H9 (cell line): Measurements from ENCODE around the gene CDC42EP5. TPM values are rescaled to one million over a fixed set of nuclear protein-coding genes. Genes with fewer than 3 reads are reported as not detected.
A peak's percentile ranks its signal among the peaks of the same experiment; 100 is the strongest.

Source experiments
- DNase-seq: peaks from one replicate; pipeline ENCODE4 v3.0.0-alpha.2; 2017
- H2AFZ ChIP-seq: one replicate; pipeline ENCODE4 v1.6.1; 2013; ENCODE audit warnings: mild to moderate bottlenecking, low read length, control low read depth, moderate library complexity
- H2AK5ac ChIP-seq: 2 replicates; pipeline ENCODE4 v1.6.1; 2013; ENCODE audit warnings: low read length, control low read depth, mixed read lengths; ENCODE audit not compliant: insufficient read length
- H2BK120ac ChIP-seq: one replicate; pipeline ENCODE4 v1.6.1; 2013; ENCODE audit warnings: low read depth, mild to moderate bottlenecking, low read length, control low read depth, inconsistent platforms; ENCODE audit not compliant: poor library complexity, severe bottlenecking
- H2BK12ac ChIP-seq: 2 replicates; pipeline ENCODE4 v1.6.1; 2013; ENCODE audit warnings: low read length, control low read depth, mixed read lengths, low read depth; ENCODE audit not compliant: insufficient read length
- H2BK15ac ChIP-seq: 2 replicates; pipeline ENCODE4 v1.6.1; 2013; ENCODE audit warnings: low read depth, low read length, control low read depth
- H2BK20ac ChIP-seq: one replicate; pipeline ENCODE4 v1.6.1; 2013; ENCODE audit warnings: low read depth, mild to moderate bottlenecking, low read length, control low read depth, inconsistent platforms; ENCODE audit not compliant: poor library complexity, severe bottlenecking
- H2BK5ac ChIP-seq: 2 replicates; pipeline ENCODE4 v1.6.1; 2013; ENCODE audit warnings: low read length, control low read depth, mixed read lengths; ENCODE audit not compliant: insufficient read length
- H3K14ac ChIP-seq: 2 replicates; pipeline ENCODE4 v1.6.1; 2013; ENCODE audit warnings: low read length, control low read depth; ENCODE audit not compliant: insufficient read depth
- H3K18ac ChIP-seq: 2 replicates; pipeline ENCODE4 v1.6.1; 2013; ENCODE audit warnings: low read depth, mild to moderate bottlenecking, mixed read lengths, low read length, control low read depth; ENCODE audit not compliant: insufficient read length
- H3K23ac ChIP-seq: 2 replicates; pipeline ENCODE4 v1.6.1; 2013; ENCODE audit warnings: low read length, control low read depth, mixed read lengths, low read depth; ENCODE audit not compliant: insufficient read length
- H3K23me2 ChIP-seq: 2 replicates; pipeline ENCODE4 v1.6.1; 2013; ENCODE audit warnings: low read depth, mild to moderate bottlenecking, mixed read lengths, low read length, control low read depth; ENCODE audit not compliant: insufficient read length, poor library complexity, severe bottlenecking
- H3K27ac ChIP-seq: 2 replicates; pipeline ENCODE4 v1.5.1; 2013; ENCODE audit warnings: low read length, control low read depth, mixed read lengths, low read depth; ENCODE audit not compliant: insufficient read length
- H3K27me3 ChIP-seq: 2 replicates; pipeline ENCODE4 v1.6.1; 2013; ENCODE audit warnings: low read length, control low read depth, inconsistent platforms; ENCODE audit not compliant: insufficient read depth
- H3K4ac ChIP-seq: 2 replicates; pipeline ENCODE4 v1.6.1; 2013; ENCODE audit warnings: low read depth, mild to moderate bottlenecking, control low read depth, inconsistent platforms, low read length, moderate library complexity
- H3K4me1 ChIP-seq: 2 replicates; pipeline ENCODE4 v1.6.1; 2013; ENCODE audit warnings: low read length, control low read depth, inconsistent platforms; ENCODE audit not compliant: insufficient read depth
- H3K4me2 ChIP-seq: 2 replicates; pipeline ENCODE4 v1.6.1; 2013; ENCODE audit warnings: low read length, control low read depth, mixed read lengths; ENCODE audit not compliant: insufficient read length, insufficient read depth
- H3K56ac ChIP-seq: 2 replicates; pipeline ENCODE4 v1.6.1; 2013; ENCODE audit warnings: low read depth, mild to moderate bottlenecking, mixed read lengths, low read length, control low read depth; ENCODE audit not compliant: insufficient read length
- H3K79me1 ChIP-seq: 2 replicates; pipeline ENCODE4 v1.6.1; 2013; ENCODE audit warnings: low read depth, mild to moderate bottlenecking, moderate library complexity, low read length, control low read depth, inconsistent platforms; ENCODE audit not compliant: insufficient read depth, poor library complexity, severe bottlenecking
- H3K79me2 ChIP-seq: 2 replicates; pipeline ENCODE4 v1.6.1; 2013; ENCODE audit warnings: low read length, control low read depth, inconsistent platforms; ENCODE audit not compliant: insufficient read depth
- H3K9ac ChIP-seq: 2 replicates; pipeline ENCODE4 v1.6.1; 2013; ENCODE audit warnings: low read length, control low read depth, mixed read lengths; ENCODE audit not compliant: insufficient read length; ENCODE audit errors: extremely low read depth
- H3K9me3 ChIP-seq: one replicate; pipeline ENCODE4 v1.6.1; 2013; ENCODE audit warnings: low read depth, low read length, inconsistent platforms; ENCODE audit not compliant: control insufficient read depth
- H3T11ph ChIP-seq: one replicate; pipeline ENCODE4 v1.6.1; 2013; ENCODE audit warnings: mild to moderate bottlenecking, low read length, control low read depth, inconsistent platforms
- H4K20me1 ChIP-seq: one replicate; pipeline ENCODE4 v1.6.1; 2013; ENCODE audit not compliant: control insufficient read depth, insufficient read length, insufficient read depth
- H4K5ac ChIP-seq: 2 replicates; pipeline ENCODE4 v1.6.1; 2013; ENCODE audit warnings: low read depth, mild to moderate bottlenecking, mixed read lengths, low read length, control low read depth; ENCODE audit not compliant: insufficient read length
- H4K8ac ChIP-seq: replicated peaks from 2 replicates; pipeline ENCODE4 v1.6.1; 2013; ENCODE audit warnings: low read length, control low read depth, mixed read lengths, low read depth; ENCODE audit not compliant: insufficient read length
- H4K91ac ChIP-seq: 2 replicates; pipeline ENCODE4 v1.6.1; 2013; ENCODE audit warnings: low read depth, mild to moderate bottlenecking, moderate library complexity, mixed read lengths, low read length, control low read depth; ENCODE audit not compliant: insufficient read length
- H3K27ac Mint-ChIP-seq, 3 experiments: 2 replicates in 2 of 3; 3 replicates in 1 of 3; pipeline ENCODE4 v1.8.0; 2020 to 2021; ENCODE audit warnings: mixed read lengths in 3 of 3, mild to moderate bottlenecking in 1 of 3, moderate library complexity in 1 of 3
- H3K27me3 Mint-ChIP-seq: 2 replicates; pipeline ENCODE4 v1.8.0; 2021; ENCODE audit warnings: low read depth, mild to moderate bottlenecking, moderate library complexity, mixed read lengths
- H3K36me3 Mint-ChIP-seq, 3 experiments: 2 replicates in 2 of 3; 3 replicates in 1 of 3; pipeline ENCODE4 v1.8.0; 2020 to 2021; ENCODE audit warnings: low read depth in 3 of 3, mixed read lengths in 3 of 3; ENCODE audit not compliant: insufficient read depth in 1 of 3
- H3K4me1 Mint-ChIP-seq, 2 experiments: 2 replicates each; pipeline ENCODE4 v1.8.0; 2020; ENCODE audit warnings: mixed read lengths in 2 of 2
- H3K4me3 Mint-ChIP-seq, 2 experiments: 2 replicates in 1 of 2; 3 replicates in 1 of 2; pipeline ENCODE4 v1.8.0; 2020 to 2021; ENCODE audit warnings: mild to moderate bottlenecking in 2 of 2, mixed read lengths in 2 of 2, moderate library complexity in 1 of 2
- H3K9me3 Mint-ChIP-seq, 2 experiments: 2 replicates in 1 of 2; 3 replicates in 1 of 2; pipeline ENCODE4 v1.8.0; 2020; ENCODE audit warnings: mild to moderate bottlenecking in 2 of 2, mixed read lengths in 2 of 2, moderate library complexity in 1 of 2
- WGBS: extraction: QIAGEN DNeasy Blood & Tissue Kit; methylation state at CpG from one replicate; pipeline ENCODE4 v1.1.7; 2013; ENCODE audit warnings: missing lambda C conversion rate, low lambda C conversion rate, mixed read lengths; ENCODE audit not compliant: insufficient read length; ENCODE audit errors: extremely low coverage; 5-methylcytosine and 5-hydroxymethylcytosine counted together
- total RNA-seq: library from RNA; stranded (reverse); gene quantifications from 2 replicates; pipeline ENCODE4 v1.2.1, GENCODE V29; 2021
- TF ChIP-seq, protein P1 (sequence below): fragments of 200-600 bp; sonication (generic); conservative IDR thresholded peaks from 3 replicates; pipeline ENCODE4 v1.8.0; 2021; ENCODE audit warnings: antibody characterized with exemption, mild to moderate bottlenecking

The CDC42EP5 gene
- total RNA-seq, 1 experiment from 2014 or later, result 1.6 TPM

DNA sequence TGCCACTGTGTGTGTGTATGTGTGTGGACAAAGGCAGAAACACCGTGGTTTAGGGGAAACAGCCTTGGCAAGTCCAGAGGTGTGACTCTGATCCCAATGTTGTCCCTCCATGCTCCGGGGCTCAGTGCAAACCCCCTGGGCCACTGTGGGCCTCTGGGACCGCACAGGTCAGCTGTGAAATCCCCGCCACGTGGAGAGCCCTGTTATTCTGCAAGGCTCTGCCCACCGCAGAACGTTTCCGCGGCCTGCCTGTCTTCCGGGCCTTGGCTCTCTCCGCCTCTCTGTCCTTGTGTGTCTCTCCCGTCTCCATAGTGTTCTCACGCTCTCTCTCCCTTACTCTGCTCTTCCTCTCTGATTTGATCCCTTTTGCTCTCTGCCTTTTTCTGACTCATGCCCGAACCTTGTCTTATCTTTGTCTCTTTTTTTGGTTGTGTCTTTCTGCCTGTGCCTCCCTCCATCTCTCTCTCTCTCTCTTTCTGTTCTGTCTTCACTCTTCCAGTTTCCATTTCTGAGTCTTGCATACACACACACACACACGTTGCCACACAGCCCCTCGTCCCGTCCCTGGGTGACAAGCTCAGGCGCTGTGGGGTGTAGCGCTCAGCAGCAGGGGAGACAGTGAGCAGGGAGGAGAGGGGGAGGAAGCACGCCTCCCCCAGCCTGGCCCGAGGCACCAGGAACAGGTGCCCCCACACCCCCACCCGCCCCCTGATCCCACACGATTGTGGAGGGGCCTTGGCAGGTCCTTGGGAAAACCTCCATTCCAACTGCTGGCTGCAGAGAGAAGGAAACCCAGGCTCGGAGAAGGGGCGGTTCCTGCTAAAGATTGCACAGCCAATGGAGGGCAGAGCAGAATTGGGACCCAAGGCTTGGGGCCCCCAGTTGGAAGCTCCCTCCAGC, 54.8 kb downstream of the CDC42EP5 start:
- Mint-ChIP-seq H3K36me3 (peaks cover 14 to 35% (median 24%) of the 10 kb centered on the region in 3 experiments), H3K27me3 (peaks cover 43% of the 10 kb centered on the region), H3K4me1 (peaks cover 41 to 47% of the 10 kb centered on the region in 2 experiments), H3K4me3 (peak overlapping the region; percentile 12 to 36), H3K9me3 (peaks cover 12 to 14% of the 10 kb centered on the region in 2 experiments), H3K27ac (peak overlapping the region in 2 of 3 experiments; percentile 41 to 86; a peak in 5 of 7 replicates)
- no peak overlapping the region for H2BK5ac ChIP-seq
- no peak overlapping the region for H2BK15ac ChIP-seq
- H3K27me3 ChIP-seq, result peaks cover 12% of the 10 kb centered on the region; the same call in 1 of the 2 replicates
- H3K4ac ChIP-seq, result no peak overlapping the region
- peaks cover 5% of the 10 kb centered on the region; the same call in 1 of the 2 replicates for H3K4me1 ChIP-seq
- WGBS, result no CpG with 5 or more reads among the region's 25 CpGs
- H3K9me3 ChIP-seq, result no peaks in the 10 kb centered on the region
- H3K56ac ChIP-seq, result no peak overlapping the region
- DNase-seq, result no peak
- H3K79me2 ChIP-seq, result no peaks in the 10 kb centered on the region
- no peak overlapping the region for H4K5ac ChIP-seq
- no peak overlapping the region for H3K14ac ChIP-seq
- no peak overlapping the region for H3K18ac ChIP-seq
- H3K79me1 ChIP-seq, result no peaks in the 10 kb centered on the region
- H3K27ac ChIP-seq, result no peak overlapping the region
- no peak overlapping the region for H2BK20ac ChIP-seq
- no peaks in the 10 kb centered on the region for H4K20me1 ChIP-seq
- TF ChIP-seq, protein P1, sequence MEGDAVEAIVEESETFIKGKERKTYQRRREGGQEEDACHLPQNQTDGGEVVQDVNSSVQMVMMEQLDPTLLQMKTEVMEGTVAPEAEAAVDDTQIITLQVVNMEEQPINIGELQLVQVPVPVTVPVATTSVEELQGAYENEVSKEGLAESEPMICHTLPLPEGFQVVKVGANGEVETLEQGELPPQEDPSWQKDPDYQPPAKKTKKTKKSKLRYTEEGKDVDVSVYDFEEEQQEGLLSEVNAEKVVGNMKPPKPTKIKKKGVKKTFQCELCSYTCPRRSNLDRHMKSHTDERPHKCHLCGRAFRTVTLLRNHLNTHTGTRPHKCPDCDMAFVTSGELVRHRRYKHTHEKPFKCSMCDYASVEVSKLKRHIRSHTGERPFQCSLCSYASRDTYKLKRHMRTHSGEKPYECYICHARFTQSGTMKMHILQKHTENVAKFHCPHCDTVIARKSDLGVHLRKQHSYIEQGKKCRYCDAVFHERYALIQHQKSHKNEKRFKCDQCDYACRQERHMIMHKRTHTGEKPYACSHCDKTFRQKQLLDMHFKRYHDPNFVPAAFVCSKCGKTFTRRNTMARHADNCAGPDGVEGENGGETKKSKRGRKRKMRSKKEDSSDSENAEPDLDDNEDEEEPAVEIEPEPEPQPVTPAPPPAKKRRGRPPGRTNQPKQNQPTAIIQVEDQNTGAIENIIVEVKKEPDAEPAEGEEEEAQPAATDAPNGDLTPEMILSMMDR, result no peak
- no peak overlapping the region for H3K4me2 ChIP-seq
- no peak overlapping the region for H4K8ac ChIP-seq
- H2BK12ac ChIP-seq, result no peak overlapping the region
- H2AFZ ChIP-seq, result no peak overlapping the region
- H3T11ph ChIP-seq, result no peak overlapping the region
- H3K23me2 ChIP-seq, result peaks cover 15% of the 10 kb centered on the region
- H2BK120ac ChIP-seq, result no peak overlapping the region
- no peak overlapping the region for H3K23ac ChIP-seq
- H4K91ac ChIP-seq, result no peak overlapping the region
- no peak overlapping the region for H2AK5ac ChIP-seq
- H3K9ac ChIP-seq, result no peak overlapping the region
